ENCODE measurements around the gene KIF26B. TPM values are rescaled to one million over a fixed set of nuclear protein-coding genes. Genes with fewer than 3 reads are reported as not detected.
A peak's percentile ranks its signal among the peaks of the same experiment; 100 is the strongest.
"Not testable (repeated sequence)": the region's sequence is repeated elsewhere in the genome, so short reads cannot be mapped to it uniquely, and the experiment has no call there.

The KIF26B gene
- total RNA-seq: 0.54 TPM

GRCh38 chr1:245154429-245155271 lies at the start of gene KIF26B:
Gene KIF26B (plus strand): TSS chr1:245154985. CDS start chr1:245155425, 440 bp downstream.
- peak in 2 of 3 donors; percentile 51 for DNase-seq (ENCODE audit: low read depth in 2 of 3, low spot score in 2 of 3)

- no peak for DNase-seq (ENCODE audit: low read depth in 2 of 3, low spot score in 2 of 3)
These were observed 49.7 kb upstream of the KIF26B start for GRCh38 chr1:245105042-245105441.

DNA sequence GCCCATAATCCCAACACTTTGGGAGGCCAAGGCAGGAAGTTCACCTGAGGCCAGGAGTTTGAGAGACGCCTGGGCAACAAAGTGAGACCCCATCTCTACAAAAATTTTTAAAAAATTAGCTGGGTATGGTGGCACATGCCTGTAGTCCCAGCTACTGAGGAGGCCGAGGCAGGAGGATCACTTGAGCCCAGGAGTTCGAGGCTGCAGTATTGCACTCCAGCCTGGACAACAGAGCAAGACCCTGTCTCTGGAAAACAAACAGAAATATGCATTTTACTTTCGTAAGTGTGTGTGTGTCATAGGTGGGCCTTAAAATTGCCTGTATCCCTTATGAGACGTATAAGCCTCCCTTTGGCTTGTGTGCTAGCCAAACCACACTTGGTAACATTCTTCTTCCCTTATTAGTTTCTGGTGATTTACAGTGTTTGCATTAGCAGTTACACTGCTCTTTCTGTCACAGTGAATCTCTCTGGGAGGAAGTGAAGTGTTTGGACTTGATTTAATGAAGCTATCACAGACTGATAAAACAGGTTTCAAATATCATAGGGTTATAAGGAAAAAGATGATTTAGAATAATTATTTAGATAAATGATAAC lies 48.9 kb upstream of the KIF26B start:
- no peak for DNase-seq (ENCODE audit: low read depth in 2 of 3, low spot score in 2 of 3)

DNA sequence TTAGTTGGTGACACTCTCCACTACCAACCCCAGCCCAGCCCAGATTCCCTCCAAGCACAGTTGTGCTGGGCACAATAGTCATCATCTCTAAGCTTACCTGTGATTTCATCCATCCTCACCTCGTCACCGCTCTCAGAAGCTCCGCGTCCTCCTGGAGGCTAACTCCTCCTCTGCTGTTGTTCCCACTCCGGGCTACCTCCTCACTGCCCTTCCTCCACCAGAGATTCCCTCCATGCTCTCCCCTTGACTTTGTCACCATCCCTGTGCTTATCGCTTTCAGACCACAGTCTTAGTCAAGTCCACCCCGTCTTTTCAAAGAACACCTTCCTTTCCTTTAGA lies 47.0 kb upstream of the KIF26B start:
- no peak for DNase-seq (ENCODE audit: low read depth in 2 of 3, low spot score in 2 of 3)

- no peak for DNase-seq (ENCODE audit: low read depth in 2 of 3, low spot score in 2 of 3)
These were observed 46.5 kb upstream of the KIF26B start for GRCh38 chr1:245108246-245108645.

GRCh38 chr1:245108909-245109308 lies 45.9 kb upstream of the KIF26B start:
- DNase-seq (ENCODE audit: low read depth in 2 of 3, low spot score in 2 of 3): no peak

DNA sequence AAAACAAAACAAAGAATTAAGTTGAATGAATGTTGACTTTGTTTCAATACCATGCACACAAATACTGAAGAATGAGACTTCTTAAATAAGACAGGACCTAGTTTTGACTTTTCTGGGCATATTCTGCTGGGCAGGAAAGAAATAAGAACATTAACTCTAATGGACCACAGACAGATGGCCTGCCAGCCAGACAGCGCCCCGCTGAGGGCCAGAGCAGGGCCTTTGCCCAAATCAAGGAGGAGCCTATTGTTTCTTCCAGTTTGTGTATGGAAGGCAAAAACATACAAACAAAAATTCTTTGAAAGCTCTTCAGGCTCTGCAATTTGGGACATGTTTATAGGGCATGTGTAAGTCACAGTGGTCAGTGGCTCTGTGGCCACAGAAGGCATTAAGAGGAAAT lies 44.4 kb upstream of the KIF26B start:
- DNase-seq (ENCODE audit: low read depth in 2 of 3, low spot score in 2 of 3): no peak

DNA sequence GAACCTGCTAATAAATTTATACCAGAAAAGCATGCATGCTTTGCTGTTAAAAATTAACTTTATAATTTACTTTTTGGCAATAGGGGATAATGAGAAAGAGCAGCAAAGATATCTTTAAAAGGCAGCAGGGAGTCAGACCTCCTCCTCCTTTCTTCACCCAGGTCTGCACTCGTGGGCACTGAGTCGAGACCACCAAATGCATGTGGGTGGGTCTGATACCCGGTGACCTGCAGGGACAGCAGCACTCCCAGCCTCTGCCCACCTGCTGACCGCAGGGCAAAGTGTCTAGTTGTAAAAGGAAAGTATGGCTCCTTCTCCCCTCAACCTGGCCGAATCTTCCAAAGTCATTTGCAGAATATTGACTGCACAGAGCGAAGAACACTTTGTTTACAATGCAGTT lies 43.7 kb upstream of the KIF26B start:
- no peak for DNase-seq (ENCODE audit: low read depth in 2 of 3, low spot score in 2 of 3)

GRCh38 chr1:245113649-245114048 lies 41.1 kb upstream of the KIF26B start:
- no peak for DNase-seq (ENCODE audit: low read depth in 2 of 3, low spot score in 2 of 3)

GRCh38 chr1:245116131-245116530 lies 38.7 kb upstream of the KIF26B start:
- no peak for DNase-seq (ENCODE audit: low read depth in 2 of 3, low spot score in 2 of 3)

- DNase-seq (ENCODE audit: low read depth in 2 of 3, low spot score in 2 of 3): no peak
These were observed 38.0 kb upstream of the KIF26B start for GRCh38 chr1:245116751-245117150.

DNA sequence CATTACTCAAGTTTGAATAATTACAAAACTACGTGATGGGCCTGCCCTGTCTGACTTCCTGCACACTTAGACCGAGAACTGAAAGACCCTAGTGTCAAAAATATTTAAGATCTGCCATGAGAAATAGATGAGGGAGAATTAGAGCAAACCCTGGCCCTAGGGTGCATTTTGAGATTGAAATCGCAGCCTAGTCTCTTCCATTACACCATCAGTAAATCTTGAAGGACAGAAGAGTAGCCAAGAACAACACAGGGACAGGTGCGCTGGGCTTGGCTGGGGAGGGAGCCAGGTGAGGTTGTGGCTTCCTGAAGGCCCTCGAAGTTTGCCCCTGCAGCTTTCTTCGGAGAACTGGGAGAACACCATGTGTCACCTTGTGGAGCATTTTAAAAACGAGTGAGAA lies 36.7 kb upstream of the KIF26B start:
- no peak for DNase-seq (ENCODE audit: low read depth in 2 of 3, low spot score in 2 of 3)

DNA sequence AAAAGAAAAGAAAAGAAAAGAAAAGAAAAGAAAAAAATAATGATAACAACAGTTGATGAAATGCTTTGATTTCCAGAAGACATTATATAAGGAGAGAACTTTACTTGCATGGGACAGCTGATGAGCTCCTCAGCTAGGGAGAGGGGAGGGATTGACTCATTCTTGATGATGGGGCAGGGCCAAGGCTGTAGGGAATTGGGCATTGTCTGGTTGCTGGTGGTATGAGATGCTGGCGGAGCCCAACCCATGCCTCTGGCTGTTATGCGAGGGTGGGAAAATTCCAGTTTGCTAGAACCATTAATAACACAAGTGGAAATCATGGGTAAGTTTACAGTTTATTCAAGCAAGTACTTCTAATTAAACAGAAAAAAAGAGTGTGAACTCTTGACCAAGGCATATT lies 36.0 kb upstream of the KIF26B start:
- DNase-seq (ENCODE audit: low read depth in 2 of 3, low spot score in 2 of 3): no peak

- DNase-seq (ENCODE audit: low read depth in 2 of 3, low spot score in 2 of 3): no peak
These were observed 33.3 kb upstream of the KIF26B start for GRCh38 chr1:245121523-245121922.

- DNase-seq (ENCODE audit: low read depth in 2 of 3, low spot score in 2 of 3): no peak
These were observed 30.5 kb upstream of the KIF26B start for GRCh38 chr1:245124241-245124640.

GRCh38 chr1:245124644-245125043 lies 30.1 kb upstream of the KIF26B start:
- no peak for DNase-seq (ENCODE audit: low read depth in 2 of 3, low spot score in 2 of 3)

DNA sequence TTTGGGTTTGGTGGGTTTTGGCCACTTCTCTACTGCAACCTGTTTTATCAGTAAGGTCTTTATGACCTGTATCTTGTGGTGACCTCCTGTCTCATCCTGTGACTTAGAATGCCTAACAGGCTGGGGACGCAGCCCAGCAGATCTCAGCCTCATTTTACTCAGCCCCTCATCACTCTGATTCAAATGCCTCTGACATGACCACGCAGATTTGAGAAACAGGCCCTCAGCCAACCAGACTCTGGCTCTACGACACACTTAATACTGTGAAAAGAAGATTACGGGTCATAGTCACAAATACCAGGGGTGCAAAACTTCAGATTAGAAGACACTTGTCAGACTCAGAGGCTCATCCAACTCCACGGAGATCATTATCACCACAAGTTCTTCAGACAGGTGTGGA lies 28.3 kb upstream of the KIF26B start:
- no peak for DNase-seq (ENCODE audit: low read depth in 2 of 3, low spot score in 2 of 3)

DNA sequence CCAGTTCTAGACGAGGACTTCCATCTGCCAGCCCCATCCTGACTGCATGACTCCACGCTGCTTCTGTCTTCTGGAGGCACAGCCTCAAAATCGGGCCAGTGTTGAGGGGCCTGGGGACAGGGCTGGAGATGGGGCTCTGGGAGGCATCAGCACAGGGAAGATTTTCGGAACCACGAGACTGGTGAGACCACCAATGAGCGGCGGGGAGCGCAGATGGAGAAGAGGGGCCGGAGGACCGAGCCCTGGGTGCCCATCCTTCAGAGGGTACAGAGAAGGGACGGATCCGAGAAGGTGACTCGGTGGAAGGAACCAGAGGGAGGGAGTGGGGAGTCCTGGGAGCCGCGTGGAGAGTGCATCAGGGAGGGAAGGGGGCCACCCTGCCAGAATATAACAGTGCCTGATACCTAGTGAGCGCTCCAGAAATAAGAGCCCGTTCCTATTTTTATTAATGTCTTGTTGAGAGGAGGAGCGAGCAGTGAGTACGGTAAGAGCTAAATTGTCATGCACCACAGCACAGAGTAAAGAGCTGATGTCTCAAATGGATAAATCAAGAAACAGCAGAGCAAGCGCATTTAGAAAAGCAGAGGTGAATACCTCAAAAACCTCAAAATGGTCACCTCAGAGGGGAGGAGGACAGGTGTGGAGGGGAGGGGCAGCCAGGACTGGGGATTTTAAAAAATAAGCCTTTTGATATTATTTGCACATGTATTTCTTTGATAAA lies 26.2 kb upstream of the KIF26B start:
- DNase-seq (ENCODE audit: low read depth in 2 of 3, low spot score in 2 of 3): no peak

GRCh38 chr1:245129319-245130240 lies 25.2 kb upstream of the KIF26B start:
- DNase-seq (ENCODE audit: low read depth in 2 of 3, low spot score in 2 of 3): no peak

DNA sequence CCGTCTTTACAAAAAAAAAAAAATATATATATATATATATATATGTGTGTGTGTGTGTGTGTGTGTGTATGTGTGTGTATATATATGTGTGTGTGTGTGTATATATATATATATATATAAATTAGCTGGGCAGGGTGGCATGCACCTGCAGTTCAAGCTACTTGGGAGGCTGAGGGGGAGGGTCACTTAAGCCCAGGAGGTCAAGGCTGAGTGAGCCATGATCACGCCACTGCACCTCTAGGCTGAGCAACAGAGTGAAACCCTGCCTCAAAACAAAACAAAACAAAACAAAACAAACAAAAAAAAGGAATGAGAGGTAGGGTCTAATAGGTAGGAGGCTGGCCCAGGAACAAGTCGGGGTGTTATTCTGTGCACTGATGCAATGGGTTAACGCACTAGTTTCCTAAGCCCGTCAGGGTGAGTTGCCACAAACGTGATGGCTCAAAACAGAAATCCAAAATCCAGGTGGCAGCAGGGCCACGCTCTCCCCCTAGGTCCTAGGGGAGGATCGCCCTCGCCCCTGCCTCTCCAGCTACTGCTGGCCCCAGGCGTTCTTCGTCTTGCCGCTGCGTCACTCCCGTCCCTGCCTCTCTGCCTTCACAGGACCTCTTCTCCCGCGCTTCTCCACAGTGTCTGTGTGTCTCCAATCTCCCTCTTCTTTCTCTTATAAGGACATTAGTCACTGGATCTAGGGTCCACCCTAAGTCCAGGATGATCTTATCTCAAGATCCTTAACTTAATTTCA lies 24.3 kb upstream of the KIF26B start:
- DNase-seq (ENCODE audit: low read depth in 2 of 3, low spot score in 2 of 3): not testable (repeated sequence)

All from hematopoietic multipotent progenitor cell (in vitro differentiated cells).